H1 (cell line): Measurements from ENCODE around the gene ADD1. TPM values are rescaled to one million over a fixed set of nuclear protein-coding genes. Genes with fewer than 3 reads are reported as not detected.

Source experiments
- E2F6 ChIP-seq: IDR thresholded peaks from 2 replicates; pipeline ENCODE4 v1.6.1; 2012; ENCODE audit warnings: inconsistent platforms
- FOSL1 ChIP-seq: IDR thresholded peaks from 2 replicates; pipeline ENCODE4 v1.6.1; 2011; ENCODE audit warnings: mild to moderate bottlenecking, low read depth, low read length, moderate library complexity; ENCODE audit not compliant: insufficient read depth
- GABPA ChIP-seq: IDR thresholded peaks from 2 replicates; pipeline ENCODE4 v1.6.1; 2011; ENCODE audit warnings: mild to moderate bottlenecking, low read length, moderate library complexity, borderline replicate concordance; ENCODE audit not compliant: insufficient read depth
- SIRT6 ChIP-seq: IDR thresholded peaks from one replicate; pipeline ENCODE4 v1.7.1; 2012; ENCODE audit warnings: low read length, inconsistent platforms
- polyA plus RNA-seq, 7 experiments: library from polyadenylated mRNA; depleted of rRNA in 3 of 7; stranded (reverse) in 5 of 7; unstranded in 2 of 7; fragments of >200 nt in 5 of 7; fragments of 200-250 nt in 2 of 7; gene quantifications; 1 replicate in 5 of 7; 2 replicates in 1 of 7; 4 replicates in 1 of 7; pipeline versions ENCODE4 v1.2.1 to v1.2.3, GENCODE V29; 2011 to 2013; ENCODE audit warnings: missing spikeins in 2 of 7, mixed read lengths in 2 of 7
- total RNA-seq: library from RNA; stranded (reverse); fragmentation: NEBNext Ultra II Directional; extraction: Animal tissue kit (Norgen Biotek cat#: 25700); gene quantifications from 2 replicates; pipeline ENCODE4 v1.2.1, GENCODE V29; 2021
- TF ChIP-seq, protein P1 (sequence below): fragments of 300-600 bp; sonication (generic); IDR thresholded peaks from 2 replicates; pipeline ENCODE4 v1.7.1; 2012; ENCODE audit warnings: low read length, moderate library complexity, mild to moderate bottlenecking, inconsistent platforms; ENCODE audit not compliant: insufficient replicate concordance
- TF ChIP-seq, protein P2 (sequence below): IDR thresholded peaks from 2 replicates; pipeline ENCODE4 v1.6.1; 2011; ENCODE audit warnings: low read length, improper control_type of control experiment

The ADD1 gene
- total and polyA plus RNA-seq, 2 of the 8 experiments (the other 6 are each of a cell fraction or from before 2014, with no cell fraction given): 113 to 143 TPM

DNA sequence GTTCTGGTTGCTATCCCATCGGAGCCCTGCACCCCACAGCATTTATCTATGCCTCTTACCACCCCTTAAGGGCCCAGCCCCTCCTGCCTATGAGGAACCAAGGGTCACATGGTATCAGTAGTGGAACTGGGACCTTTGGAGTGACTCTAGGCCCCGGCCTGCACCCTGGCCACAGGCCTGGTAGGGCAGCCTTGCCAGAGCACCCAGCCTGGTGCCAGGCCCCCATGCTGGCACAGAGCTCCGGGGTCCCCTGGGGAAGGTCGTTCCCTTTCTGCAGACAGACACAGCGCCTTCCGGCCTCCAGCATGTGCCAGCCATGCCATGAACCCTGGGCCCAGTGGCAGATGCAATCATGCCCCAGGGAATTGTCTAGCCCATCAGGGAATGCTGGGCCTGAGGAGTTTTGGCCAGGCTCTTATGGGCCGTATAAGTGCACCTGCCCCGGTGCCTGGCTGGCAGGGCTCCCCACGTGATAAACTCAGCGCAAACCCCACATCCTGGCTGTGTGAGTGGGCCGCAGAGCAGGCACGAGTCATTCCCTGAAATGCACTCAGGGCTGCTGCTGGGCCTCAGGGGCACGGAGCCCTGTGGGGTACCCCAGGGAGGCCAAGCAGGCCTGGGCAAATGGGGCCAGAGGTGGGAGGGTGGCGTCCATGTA is 19.8 kb upstream of the ADD1 start (continued):
- TF ChIP-seq, protein P1, sequence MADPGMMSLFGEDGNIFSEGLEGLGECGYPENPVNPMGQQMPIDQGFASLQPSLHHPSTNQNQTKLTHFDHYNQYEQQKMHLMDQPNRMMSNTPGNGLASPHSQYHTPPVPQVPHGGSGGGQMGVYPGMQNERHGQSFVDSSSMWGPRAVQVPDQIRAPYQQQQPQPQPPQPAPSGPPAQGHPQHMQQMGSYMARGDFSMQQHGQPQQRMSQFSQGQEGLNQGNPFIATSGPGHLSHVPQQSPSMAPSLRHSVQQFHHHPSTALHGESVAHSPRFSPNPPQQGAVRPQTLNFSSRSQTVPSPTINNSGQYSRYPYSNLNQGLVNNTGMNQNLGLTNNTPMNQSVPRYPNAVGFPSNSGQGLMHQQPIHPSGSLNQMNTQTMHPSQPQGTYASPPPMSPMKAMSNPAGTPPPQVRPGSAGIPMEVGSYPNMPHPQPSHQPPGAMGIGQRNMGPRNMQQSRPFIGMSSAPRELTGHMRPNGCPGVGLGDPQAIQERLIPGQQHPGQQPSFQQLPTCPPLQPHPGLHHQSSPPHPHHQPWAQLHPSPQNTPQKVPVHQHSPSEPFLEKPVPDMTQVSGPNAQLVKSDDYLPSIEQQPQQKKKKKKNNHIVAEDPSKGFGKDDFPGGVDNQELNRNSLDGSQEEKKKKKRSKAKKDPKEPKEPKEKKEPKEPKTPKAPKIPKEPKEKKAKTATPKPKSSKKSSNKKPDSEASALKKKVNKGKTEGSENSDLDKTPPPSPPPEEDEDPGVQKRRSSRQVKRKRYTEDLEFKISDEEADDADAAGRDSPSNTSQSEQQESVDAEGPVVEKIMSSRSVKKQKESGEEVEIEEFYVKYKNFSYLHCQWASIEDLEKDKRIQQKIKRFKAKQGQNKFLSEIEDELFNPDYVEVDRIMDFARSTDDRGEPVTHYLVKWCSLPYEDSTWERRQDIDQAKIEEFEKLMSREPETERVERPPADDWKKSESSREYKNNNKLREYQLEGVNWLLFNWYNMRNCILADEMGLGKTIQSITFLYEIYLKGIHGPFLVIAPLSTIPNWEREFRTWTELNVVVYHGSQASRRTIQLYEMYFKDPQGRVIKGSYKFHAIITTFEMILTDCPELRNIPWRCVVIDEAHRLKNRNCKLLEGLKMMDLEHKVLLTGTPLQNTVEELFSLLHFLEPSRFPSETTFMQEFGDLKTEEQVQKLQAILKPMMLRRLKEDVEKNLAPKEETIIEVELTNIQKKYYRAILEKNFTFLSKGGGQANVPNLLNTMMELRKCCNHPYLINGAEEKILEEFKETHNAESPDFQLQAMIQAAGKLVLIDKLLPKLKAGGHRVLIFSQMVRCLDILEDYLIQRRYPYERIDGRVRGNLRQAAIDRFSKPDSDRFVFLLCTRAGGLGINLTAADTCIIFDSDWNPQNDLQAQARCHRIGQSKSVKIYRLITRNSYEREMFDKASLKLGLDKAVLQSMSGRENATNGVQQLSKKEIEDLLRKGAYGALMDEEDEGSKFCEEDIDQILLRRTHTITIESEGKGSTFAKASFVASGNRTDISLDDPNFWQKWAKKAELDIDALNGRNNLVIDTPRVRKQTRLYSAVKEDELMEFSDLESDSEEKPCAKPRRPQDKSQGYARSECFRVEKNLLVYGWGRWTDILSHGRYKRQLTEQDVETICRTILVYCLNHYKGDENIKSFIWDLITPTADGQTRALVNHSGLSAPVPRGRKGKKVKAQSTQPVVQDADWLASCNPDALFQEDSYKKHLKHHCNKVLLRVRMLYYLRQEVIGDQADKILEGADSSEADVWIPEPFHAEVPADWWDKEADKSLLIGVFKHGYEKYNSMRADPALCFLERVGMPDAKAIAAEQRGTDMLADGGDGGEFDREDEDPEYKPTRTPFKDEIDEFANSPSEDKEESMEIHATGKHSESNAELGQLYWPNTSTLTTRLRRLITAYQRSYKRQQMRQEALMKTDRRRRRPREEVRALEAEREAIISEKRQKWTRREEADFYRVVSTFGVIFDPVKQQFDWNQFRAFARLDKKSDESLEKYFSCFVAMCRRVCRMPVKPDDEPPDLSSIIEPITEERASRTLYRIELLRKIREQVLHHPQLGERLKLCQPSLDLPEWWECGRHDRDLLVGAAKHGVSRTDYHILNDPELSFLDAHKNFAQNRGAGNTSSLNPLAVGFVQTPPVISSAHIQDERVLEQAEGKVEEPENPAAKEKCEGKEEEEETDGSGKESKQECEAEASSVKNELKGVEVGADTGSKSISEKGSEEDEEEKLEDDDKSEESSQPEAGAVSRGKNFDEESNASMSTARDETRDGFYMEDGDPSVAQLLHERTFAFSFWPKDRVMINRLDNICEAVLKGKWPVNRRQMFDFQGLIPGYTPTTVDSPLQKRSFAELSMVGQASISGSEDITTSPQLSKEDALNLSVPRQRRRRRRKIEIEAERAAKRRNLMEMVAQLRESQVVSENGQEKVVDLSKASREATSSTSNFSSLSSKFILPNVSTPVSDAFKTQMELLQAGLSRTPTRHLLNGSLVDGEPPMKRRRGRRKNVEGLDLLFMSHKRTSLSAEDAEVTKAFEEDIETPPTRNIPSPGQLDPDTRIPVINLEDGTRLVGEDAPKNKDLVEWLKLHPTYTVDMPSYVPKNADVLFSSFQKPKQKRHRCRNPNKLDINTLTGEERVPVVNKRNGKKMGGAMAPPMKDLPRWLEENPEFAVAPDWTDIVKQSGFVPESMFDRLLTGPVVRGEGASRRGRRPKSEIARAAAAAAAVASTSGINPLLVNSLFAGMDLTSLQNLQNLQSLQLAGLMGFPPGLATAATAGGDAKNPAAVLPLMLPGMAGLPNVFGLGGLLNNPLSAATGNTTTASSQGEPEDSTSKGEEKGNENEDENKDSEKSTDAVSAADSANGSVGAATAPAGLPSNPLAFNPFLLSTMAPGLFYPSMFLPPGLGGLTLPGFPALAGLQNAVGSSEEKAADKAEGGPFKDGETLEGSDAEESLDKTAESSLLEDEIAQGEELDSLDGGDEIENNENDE: no peak
- no peak for TF ChIP-seq GABPA
- no peak for TF ChIP-seq FOSL1
- TF ChIP-seq, protein P2, sequence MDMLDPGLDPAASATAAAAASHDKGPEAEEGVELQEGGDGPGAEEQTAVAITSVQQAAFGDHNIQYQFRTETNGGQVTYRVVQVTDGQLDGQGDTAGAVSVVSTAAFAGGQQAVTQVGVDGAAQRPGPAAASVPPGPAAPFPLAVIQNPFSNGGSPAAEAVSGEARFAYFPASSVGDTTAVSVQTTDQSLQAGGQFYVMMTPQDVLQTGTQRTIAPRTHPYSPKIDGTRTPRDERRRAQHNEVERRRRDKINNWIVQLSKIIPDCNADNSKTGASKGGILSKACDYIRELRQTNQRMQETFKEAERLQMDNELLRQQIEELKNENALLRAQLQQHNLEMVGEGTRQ: no peak
- TF ChIP-seq E2F6: no peak
- no peak for TF ChIP-seq SIRT6
